Panc1 (cell line): ENCODE results near the gene BMF. TPM values are rescaled to one million over a fixed set of nuclear protein-coding genes. Genes with fewer than 3 reads are reported as not detected.

Experiments
- ATAC-seq: fragments of 200-7000 bp; cut with Tn5 transposase; 2 replicates; pipeline ENCODE4 v1.9.1; 2020; ENCODE audit warnings: mild to moderate bottlenecking, moderate library complexity
- BruUV-seq: library from RNA; stranded (reverse); fragments of 400-500 nt; replicated peaks from 2 replicates; lab custom pipeline; 2021; lab: Mats Ljungman, UMichigan
- CTCF ChIA-PET: fragments of 300-600 bp; sonication (Branson Sonifier 250); formaldehyde crosslinking; loops from one replicate; lab custom pipeline; 2022; ENCODE audit warnings: antibody characterized with exemption; lab: Charles Lee
- POLR2A ChIA-PET: fragments of 300-600 bp; sonication (Branson Sonifier 250); formaldehyde crosslinking; loops from one replicate; lab custom pipeline; 2022; ENCODE audit warnings: antibody characterized with exemption; lab: Charles Lee
- DNase-seq: peaks from one replicate; pipeline ENCODE4 v3.0.0-alpha.2; 2010; ENCODE audit warnings: low read depth, low spot score
- H3K27ac ChIP-seq: 2 replicates; pipeline ENCODE4 v1.5.1; 2011; ENCODE audit warnings: mild to moderate bottlenecking, low read length, inconsistent platforms
- H3K27me3 ChIP-seq: fragments of 200-500 bp; sonication (Bioruptor generic); 2 replicates; pipeline ENCODE4 v1.6.0; 2014; ENCODE audit warnings: low read length, inconsistent platforms; ENCODE audit not compliant: control insufficient read depth, insufficient read depth
- H3K36me3 ChIP-seq: fragments of 200-500 bp; sonication (Bioruptor generic); 2 replicates; pipeline ENCODE4 v1.5.1; 2014; ENCODE audit warnings: inconsistent platforms, mild to moderate bottlenecking, low read length, moderate library complexity; ENCODE audit not compliant: control insufficient read depth, insufficient read depth
- H3K4me1 ChIP-seq: 2 replicates; pipeline ENCODE4 v1.5.1; 2011; ENCODE audit warnings: inconsistent platforms, mild to moderate bottlenecking, low read length, moderate library complexity; ENCODE audit not compliant: control insufficient read depth, insufficient read depth
- H3K4me3 ChIP-seq, 2 experiments: 2 replicates each; pipeline ENCODE4 v1.5.1; 2011 to 2012; ENCODE audit warnings: low read depth in 2 of 2, low read length in 2 of 2, mild to moderate bottlenecking in 2 of 2, inconsistent platforms in 1 of 2, moderate library complexity in 1 of 2
- H3K9me3 ChIP-seq: fragments of 200-500 bp; sonication (Bioruptor generic); 2 replicates; pipeline ENCODE4 v1.5.1; 2014; ENCODE audit warnings: low read depth, mild to moderate bottlenecking, inconsistent platforms, low read length, moderate library complexity; ENCODE audit not compliant: control insufficient read depth, insufficient read depth
- POLR2AphosphoS5 ChIP-seq: IDR thresholded peaks from 2 replicates; pipeline ENCODE4 v1.6.1; 2012; ENCODE audit warnings: mild to moderate bottlenecking, low read depth, low read length, moderate library complexity
- SIN3A ChIP-seq: IDR thresholded peaks from 2 replicates; pipeline ENCODE4 v1.6.1; 2012; ENCODE audit warnings: low read depth, mild to moderate bottlenecking, low read length, moderate library complexity, borderline replicate concordance; ENCODE audit not compliant: insufficient read depth
- TCF7L2 ChIP-seq: IDR thresholded peaks from 2 replicates; pipeline ENCODE4 v1.6.1; 2011; ENCODE audit warnings: mild to moderate bottlenecking, low read depth, low read length, inconsistent platforms
- in situ Hi-C: cut with HindIII; loops from 2 replicates; pipeline ENCODE4 v1.10.0; 2016; ENCODE audit warnings: low sequenced_read_pairs, low pct_unique_long_range_greater_than_20kb
- intact Hi-C: fragments of 100-400 bp; cut with micrococcal nuclease; formaldehyde crosslinking; loops from one replicate; pipeline ENCODE4 v1.10.0; 2022; ENCODE audit not compliant: unreplicated experiment
- total RNA-seq: library from RNA; stranded (reverse); gene quantifications from one replicate; pipeline ENCODE4 v1.2.1, GENCODE V29; 2021; ENCODE audit not compliant: unreplicated experiment
- TF ChIP-seq, protein P1 (sequence below): fragments of 450-650 bp; IDR thresholded peaks from 2 replicates; pipeline ENCODE4 v1.5.1; 2017; ENCODE audit warnings: mild to moderate bottlenecking
- TF ChIP-seq, protein P2 (sequence below), 2 experiments: IDR thresholded peaks; 2 replicates each; pipeline ENCODE4 v1.6.1; 2011 to 2012; ENCODE audit warnings: low read depth in 2 of 2, control low read depth in 1 of 2, low read length in 1 of 2, mild to moderate bottlenecking in 1 of 2, moderate library complexity in 1 of 2; ENCODE audit not compliant: insufficient read depth in 1 of 2

The BMF gene
- total RNA-seq, 1 experiment from 2014 or later, result 7.8 TPM

GRCh38 chr15:40070166-40070557, 38.5 kb downstream of the BMF start:
- in situ Hi-C loops, result no loop called here
- Histone ChIP-seq H3K9me3 (no peaks in the 10 kb centered on the region), H3K4me3 (no peak overlapping the region), H3K27ac (peak overlapping the region; percentile 81), H3K4me1 (peaks cover 45% of the 10 kb centered on the region), H3K27me3 (no peaks in the 10 kb centered on the region), H3K36me3 (no peaks in the 10 kb centered on the region)
- ATAC-seq (peak; percentile 37), DNase-seq (no peak)
- CTCF ChIA-PET, result interaction anchor here (1.4 to 1.7 kb wide), 3 partner anchors 10 to 35 kb away, joined by 3 to 4 read pairs (median 3); no protein-coding TSS in a partner anchor
- POLR2A ChIA-PET, result no interaction called here
- TF ChIP-seq SIN3A, result no peak
- TF ChIP-seq POLR2AphosphoS5, result no peak
- no peak for TF ChIP-seq TCF7L2
- TF ChIP-seq, protein P1, sequence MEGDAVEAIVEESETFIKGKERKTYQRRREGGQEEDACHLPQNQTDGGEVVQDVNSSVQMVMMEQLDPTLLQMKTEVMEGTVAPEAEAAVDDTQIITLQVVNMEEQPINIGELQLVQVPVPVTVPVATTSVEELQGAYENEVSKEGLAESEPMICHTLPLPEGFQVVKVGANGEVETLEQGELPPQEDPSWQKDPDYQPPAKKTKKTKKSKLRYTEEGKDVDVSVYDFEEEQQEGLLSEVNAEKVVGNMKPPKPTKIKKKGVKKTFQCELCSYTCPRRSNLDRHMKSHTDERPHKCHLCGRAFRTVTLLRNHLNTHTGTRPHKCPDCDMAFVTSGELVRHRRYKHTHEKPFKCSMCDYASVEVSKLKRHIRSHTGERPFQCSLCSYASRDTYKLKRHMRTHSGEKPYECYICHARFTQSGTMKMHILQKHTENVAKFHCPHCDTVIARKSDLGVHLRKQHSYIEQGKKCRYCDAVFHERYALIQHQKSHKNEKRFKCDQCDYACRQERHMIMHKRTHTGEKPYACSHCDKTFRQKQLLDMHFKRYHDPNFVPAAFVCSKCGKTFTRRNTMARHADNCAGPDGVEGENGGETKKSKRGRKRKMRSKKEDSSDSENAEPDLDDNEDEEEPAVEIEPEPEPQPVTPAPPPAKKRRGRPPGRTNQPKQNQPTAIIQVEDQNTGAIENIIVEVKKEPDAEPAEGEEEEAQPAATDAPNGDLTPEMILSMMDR, result no peak
- TF ChIP-seq, protein P2, sequence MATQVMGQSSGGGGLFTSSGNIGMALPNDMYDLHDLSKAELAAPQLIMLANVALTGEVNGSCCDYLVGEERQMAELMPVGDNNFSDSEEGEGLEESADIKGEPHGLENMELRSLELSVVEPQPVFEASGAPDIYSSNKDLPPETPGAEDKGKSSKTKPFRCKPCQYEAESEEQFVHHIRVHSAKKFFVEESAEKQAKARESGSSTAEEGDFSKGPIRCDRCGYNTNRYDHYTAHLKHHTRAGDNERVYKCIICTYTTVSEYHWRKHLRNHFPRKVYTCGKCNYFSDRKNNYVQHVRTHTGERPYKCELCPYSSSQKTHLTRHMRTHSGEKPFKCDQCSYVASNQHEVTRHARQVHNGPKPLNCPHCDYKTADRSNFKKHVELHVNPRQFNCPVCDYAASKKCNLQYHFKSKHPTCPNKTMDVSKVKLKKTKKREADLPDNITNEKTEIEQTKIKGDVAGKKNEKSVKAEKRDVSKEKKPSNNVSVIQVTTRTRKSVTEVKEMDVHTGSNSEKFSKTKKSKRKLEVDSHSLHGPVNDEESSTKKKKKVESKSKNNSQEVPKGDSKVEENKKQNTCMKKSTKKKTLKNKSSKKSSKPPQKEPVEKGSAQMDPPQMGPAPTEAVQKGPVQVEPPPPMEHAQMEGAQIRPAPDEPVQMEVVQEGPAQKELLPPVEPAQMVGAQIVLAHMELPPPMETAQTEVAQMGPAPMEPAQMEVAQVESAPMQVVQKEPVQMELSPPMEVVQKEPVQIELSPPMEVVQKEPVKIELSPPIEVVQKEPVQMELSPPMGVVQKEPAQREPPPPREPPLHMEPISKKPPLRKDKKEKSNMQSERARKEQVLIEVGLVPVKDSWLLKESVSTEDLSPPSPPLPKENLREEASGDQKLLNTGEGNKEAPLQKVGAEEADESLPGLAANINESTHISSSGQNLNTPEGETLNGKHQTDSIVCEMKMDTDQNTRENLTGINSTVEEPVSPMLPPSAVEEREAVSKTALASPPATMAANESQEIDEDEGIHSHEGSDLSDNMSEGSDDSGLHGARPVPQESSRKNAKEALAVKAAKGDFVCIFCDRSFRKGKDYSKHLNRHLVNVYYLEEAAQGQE (IDR thresholded peaks at IDR 0.05; ENCODE audit: insufficient read depth in 1 of 2, low read depth in 2 of 2, low read length in 1 of 2), result no peak
- intact Hi-C loops, result no loop called here
- BruUV-seq, result no TSS peak

DNA sequence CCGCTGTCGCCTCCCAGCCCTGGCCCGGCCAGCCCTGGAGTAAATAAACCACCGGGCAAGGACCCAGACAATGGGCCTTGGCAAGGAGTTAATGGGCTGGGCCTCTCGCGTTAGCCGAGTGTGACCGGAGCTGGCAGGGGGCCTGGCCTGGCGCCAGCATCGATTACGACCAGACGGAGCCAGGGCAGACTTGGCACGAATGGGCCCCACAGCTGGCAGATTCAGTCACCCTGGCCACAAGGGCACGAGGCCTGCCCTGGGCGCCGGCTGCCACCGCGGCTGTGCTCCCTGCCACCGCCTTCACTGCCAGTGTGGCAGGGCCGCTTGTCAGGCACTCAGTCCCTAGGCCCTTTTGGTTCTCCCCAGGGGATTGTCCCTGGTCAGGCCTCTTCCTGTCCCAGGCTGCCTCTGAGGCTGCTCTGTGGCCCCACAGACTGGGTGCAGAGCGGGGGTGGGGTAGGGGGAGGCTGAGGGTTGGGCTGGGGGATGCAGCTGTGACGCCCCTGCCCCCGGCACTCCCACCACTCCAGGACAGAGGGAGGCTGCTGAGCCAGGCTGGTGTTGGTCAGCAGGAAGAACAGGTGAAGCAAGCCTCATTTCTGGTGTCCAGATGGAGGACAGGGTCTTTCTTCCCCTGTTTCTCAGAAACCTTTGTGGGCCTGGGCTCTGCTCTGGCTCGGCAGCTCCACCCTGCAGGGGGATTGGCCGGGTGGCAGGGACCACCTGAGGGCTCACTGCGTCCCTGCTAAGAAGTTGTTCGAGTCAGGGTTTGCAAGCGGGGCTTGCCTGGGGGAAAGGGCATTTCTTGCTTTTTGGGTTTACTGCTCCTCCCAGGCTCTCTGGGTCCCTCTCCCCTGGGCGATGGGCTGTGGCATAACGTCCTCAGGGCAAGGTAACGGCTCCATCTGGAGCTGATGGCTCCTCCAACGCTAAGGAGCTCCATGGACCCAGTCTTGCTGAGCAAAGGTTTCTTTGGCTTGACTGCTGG, 39.2 kb downstream of the BMF start:
- DNase-seq, result peak; percentile 71
- H3K9me3 ChIP-seq, result no peaks in the 10 kb centered on the region
- no TSS peak for BruUV-seq
- H3K4me1 ChIP-seq, result peaks cover 46% of the 10 kb centered on the region
- H3K27ac ChIP-seq, result peak overlapping the region; percentile 81
- peak; percentile 92 for ATAC-seq
- TF ChIP-seq SIN3A (peak; percentile 88), POLR2AphosphoS5 (peak; percentile 88), TCF7L2 (peak; percentile 46; the same call in 1 of the 2 replicates)
- TF ChIP-seq, protein P1, result no peak
- CTCF ChIA-PET, result interaction anchor here (1.4 to 1.7 kb wide), 3 partner anchors 10 to 35 kb away, joined by 3 to 4 read pairs (median 3); no protein-coding TSS in a partner anchor
- peak overlapping the region in 1 of 2 experiments; percentile 25; a peak in 1 of 4 replicates for H3K4me3 ChIP-seq
- no peaks in the 10 kb centered on the region for H3K36me3 ChIP-seq
- in situ Hi-C loops, result no loop called here
- intact Hi-C loops, result no loop called here
- no peaks in the 10 kb centered on the region for H3K27me3 ChIP-seq
- POLR2A ChIA-PET, result interaction anchor here (0.9 kb wide), 1 partner anchor 29 kb away, joined by 3 read pairs; no protein-coding TSS in a partner anchor
